ENCODE measurements around the gene NSUN2.

DNA sequence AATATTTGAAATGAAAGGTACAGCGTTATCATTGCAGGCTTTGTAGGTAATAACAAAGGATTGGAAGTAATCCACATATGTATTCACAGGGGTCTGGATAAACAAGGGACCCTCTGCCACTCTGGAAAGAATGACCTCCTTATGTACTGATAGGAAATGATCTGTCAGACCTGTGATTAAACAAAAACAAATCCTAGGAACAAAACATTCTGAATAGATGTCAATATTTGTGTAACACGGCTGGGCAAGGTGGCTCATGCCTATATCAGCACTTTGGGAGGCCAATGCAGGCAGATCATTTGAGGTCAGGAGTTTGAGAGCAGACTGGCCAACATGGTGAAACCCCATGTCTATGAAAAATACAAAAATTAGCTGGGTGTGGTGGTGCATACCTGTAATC, 42.3 kb downstream of the NSUN2 start:
- TF ChIP-seq, protein P1, sequence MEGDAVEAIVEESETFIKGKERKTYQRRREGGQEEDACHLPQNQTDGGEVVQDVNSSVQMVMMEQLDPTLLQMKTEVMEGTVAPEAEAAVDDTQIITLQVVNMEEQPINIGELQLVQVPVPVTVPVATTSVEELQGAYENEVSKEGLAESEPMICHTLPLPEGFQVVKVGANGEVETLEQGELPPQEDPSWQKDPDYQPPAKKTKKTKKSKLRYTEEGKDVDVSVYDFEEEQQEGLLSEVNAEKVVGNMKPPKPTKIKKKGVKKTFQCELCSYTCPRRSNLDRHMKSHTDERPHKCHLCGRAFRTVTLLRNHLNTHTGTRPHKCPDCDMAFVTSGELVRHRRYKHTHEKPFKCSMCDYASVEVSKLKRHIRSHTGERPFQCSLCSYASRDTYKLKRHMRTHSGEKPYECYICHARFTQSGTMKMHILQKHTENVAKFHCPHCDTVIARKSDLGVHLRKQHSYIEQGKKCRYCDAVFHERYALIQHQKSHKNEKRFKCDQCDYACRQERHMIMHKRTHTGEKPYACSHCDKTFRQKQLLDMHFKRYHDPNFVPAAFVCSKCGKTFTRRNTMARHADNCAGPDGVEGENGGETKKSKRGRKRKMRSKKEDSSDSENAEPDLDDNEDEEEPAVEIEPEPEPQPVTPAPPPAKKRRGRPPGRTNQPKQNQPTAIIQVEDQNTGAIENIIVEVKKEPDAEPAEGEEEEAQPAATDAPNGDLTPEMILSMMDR (IDR thresholded peaks at IDR 0.05), result no peak
- no peak for TF ChIP-seq POLR2A (IDR thresholded peaks at IDR 0.05)
